Activated CD4-positive, alpha-beta T cell treated with anti-CD3 and anti-CD28 coated beads for 36 hours (primary cell): ENCODE measurements around the gene NR2C2. TPM values are rescaled to one million over a fixed set of nuclear protein-coding genes. Genes with fewer than 3 reads are reported as not detected.
A peak's percentile ranks its signal among the peaks of the same experiment; 100 is the strongest.

ENCODE experiments used
- ATAC-seq: fragments of 200-7000 bp; cut with Tn5 transposase; one replicate; pipeline ENCODE4 v1.10.0; 2021; ENCODE audit warnings: mild to moderate bottlenecking, moderate library complexity
- CTCF ChIA-PET: fragments of 350-600 bp; sonication (Branson Sonifier 250); formaldehyde crosslinking; loops from one replicate; lab custom pipeline; 2021; ENCODE audit warnings: antibody characterized with exemption; lab: Charles Lee
- POLR2A ChIA-PET: fragments of 350-600 bp; sonication (Branson Sonifier 250); formaldehyde crosslinking; loops from one replicate; lab custom pipeline; 2021; ENCODE audit warnings: antibody characterized with exemption, inconsistent platforms; lab: Charles Lee
- DNase-seq: peaks from one replicate; pipeline ENCODE4 v3.0.0-alpha.2; 2020
- H3K27ac Mint-ChIP-seq: one replicate; pipeline ENCODE4 v1.8.0; 2021; ENCODE audit warnings: mixed read lengths
- H3K27me3 Mint-ChIP-seq: one replicate; pipeline ENCODE4 v1.8.0; 2021; ENCODE audit warnings: mixed read lengths
- H3K36me3 Mint-ChIP-seq: one replicate; pipeline ENCODE4 v1.8.0; 2021; ENCODE audit warnings: low read depth, mixed read lengths
- H3K4me1 Mint-ChIP-seq: one replicate; pipeline ENCODE4 v1.8.0; 2021; ENCODE audit warnings: mixed read lengths
- H3K4me3 Mint-ChIP-seq: one replicate; pipeline ENCODE4 v1.8.0; 2021; ENCODE audit warnings: mild to moderate bottlenecking, moderate library complexity, mixed read lengths
- H3K9me3 Mint-ChIP-seq: one replicate; pipeline ENCODE4 v1.8.0; 2021; ENCODE audit warnings: low read depth, mixed read lengths
- intact Hi-C, 2 experiments: fragments of 100-400 bp; cut with DNase I in 1 of 2; cut with micrococcal nuclease in 1 of 2; formaldehyde crosslinking; loops; one replicate each; pipeline versions ENCODE4 v1.14.2 to v1.15.1; 2022 to 2024; cut with DNase I, micrococcal nuclease
- total RNA-seq, 2 experiments: library from RNA; stranded (reverse); gene quantifications; one replicate each; pipeline ENCODE4 v1.2.3, GENCODE V29; 2021

Gene NR2C2
- total RNA-seq, 2 experiments from 2014 or later = 46.8 to 52.8 TPM

DNA sequence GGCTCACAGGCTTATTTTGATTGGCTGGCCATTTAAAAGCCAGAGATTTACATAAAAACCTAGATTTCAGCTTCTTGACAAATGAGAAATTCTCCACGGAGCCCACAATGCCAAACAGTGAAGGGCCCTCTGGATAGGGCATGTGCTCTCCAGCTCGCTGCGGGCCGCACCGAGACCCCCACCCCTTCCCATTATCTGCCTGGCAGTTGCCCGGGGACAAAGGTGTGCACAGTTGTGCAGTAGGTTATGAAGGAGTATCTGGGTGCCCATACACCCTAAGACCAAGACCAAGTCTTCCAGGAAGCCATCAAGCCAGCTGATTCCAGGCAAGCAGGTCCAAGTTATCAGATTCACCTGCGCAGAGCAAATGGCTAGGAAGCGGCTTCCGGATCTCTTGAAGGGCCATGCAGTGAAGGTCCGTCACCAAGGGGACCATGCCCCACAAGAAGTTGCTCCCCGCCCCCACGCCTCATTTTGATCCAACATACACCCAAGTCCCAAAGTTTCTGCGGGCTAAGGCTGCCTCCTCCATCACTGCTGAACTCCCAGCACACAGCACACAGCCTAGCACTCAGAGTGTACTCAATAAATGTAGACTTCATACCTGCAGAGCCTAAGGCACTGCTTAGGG, 116.4 kb downstream of the NR2C2 start:
- Mint-ChIP-seq H3K27ac (peak overlapping the region; percentile 96), H3K9me3 (no peaks in the 10 kb centered on the region), H3K4me3 (peak overlapping the region; percentile 96), H3K27me3 (no peaks in the 10 kb centered on the region), H3K4me1 (peaks cover 26% of the 10 kb centered on the region), H3K36me3 (peaks cover 32% of the 10 kb centered on the region)
- POLR2A ChIA-PET = interaction anchor here (1.8 kb wide), 1 partner anchor 36 kb away, joined by 5 read pairs; the partner anchor contains the start of gene RBSN
- DNase-seq = no peak
- CTCF ChIA-PET = interaction anchor here (2.8 kb wide), 1 partner anchor 13 kb away, joined by 13 read pairs; no protein-coding TSS in a partner anchor
- intact Hi-C loops = loop anchor here (2.0 to 10.0 kb wide), 2 partner anchors 115 to 659 kb away; partner anchors contain the start of gene SLC6A6 (in 1 of the 2)
- ATAC-seq = no peak

DNA sequence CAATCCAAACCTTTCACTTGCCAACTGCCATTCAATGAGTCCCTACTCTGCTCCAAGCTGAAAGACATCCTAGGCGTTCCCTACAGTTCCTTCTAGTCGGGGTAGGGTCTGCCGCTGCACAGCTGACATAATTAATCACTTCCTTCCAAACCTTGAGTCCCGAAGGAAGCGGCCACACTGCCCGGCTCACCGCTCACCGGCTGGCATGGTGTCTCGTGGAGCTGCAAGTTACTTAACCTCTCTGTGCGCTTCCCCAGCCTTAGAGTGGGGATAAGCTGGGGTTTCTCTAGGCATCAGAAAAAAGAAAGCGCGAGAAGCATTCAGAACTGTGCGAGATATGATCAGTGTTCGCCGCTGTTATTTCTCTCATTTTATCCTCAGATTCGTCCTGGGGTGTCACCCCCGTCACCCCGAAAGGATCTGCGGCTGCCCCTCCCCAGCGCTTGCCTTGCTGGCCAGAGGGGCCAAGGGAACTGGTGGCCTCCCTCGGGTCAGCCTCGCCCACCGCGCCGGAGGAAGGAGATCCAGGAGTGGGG, 117.0 kb downstream of the NR2C2 start:
- Mint-ChIP-seq H3K27me3 (no peaks in the 10 kb centered on the region), H3K4me1 (peaks cover 26% of the 10 kb centered on the region), H3K4me3 (peak overlapping the region; percentile 96), H3K36me3 (peaks cover 27% of the 10 kb centered on the region), H3K9me3 (no peaks in the 10 kb centered on the region), H3K27ac (peak overlapping the region; percentile 96)
- peak; percentile 4 for ATAC-seq
- DNase-seq = peak; percentile 47
- ChIA-PET POLR2A (interaction anchor here (0.7 to 1.8 kb wide), 4 partner anchors 27 to 35 kb away, joined by 3 to 5 read pairs (median 4); partner anchors contain the start of gene RBSN), CTCF (interaction anchor here (0.7 to 2.8 kb wide), 3 partner anchors 14 to 139 kb away, joined by 3 to 13 read pairs (median 3); no protein-coding TSS in a partner anchor)
- intact Hi-C loops = loop anchor here (2.0 to 10.0 kb wide), 2 partner anchors 116 to 660 kb away; partner anchors contain the start of gene SLC6A6 (in 1 of the 2)

DNA sequence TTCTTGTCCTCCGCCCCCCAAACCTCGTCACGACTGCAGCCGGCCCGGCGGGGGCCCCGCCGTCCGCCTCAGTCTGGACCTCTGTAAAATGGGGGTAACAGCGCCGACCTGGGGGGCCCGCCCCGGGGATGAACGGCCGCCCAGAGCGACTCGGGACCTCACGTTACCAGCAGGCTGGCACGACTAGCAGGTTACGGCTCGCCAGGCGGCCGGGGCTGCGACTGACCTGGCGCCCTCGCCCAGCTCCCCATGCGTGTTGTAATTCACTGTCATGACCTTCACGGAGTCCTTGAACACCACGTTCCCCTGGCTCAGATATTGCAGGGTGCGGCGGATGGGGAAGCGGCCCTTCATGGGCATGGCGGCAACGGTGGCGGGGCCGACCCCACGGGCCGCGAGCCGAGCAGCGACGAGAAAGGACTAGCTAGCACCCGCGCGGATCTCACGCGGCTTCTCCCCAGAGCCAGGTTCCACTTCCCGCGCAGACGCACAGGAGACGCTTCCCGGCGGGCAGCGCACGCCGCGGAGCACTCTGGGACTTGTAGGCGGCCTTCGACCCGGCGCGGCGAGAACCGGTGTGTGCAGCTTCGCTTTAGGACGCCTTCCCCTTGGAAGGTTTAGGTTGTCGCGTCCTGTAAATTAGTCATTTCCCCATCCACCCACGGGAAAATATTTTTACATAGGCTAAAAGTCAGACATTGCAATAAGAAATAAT, 117.6 kb downstream of the NR2C2 start, which contains the start of gene MRPS25:
MRPS25 (minus strand) TSS at position 481 of the 715 bp plus-strand sequence; CDS start at position 360, 121 bp downstream.
- peak; percentile 95 for DNase-seq
- no peaks in the 10 kb centered on the region for H3K27me3 Mint-ChIP-seq
- H3K36me3 Mint-ChIP-seq = peaks cover 22% of the 10 kb centered on the region
- ChIA-PET POLR2A (interaction anchor here (0.5 to 1.8 kb wide), 7 partner anchors 21 to 34 kb away, joined by 3 to 8 read pairs (median 4); partner anchors contain the start of gene RBSN), CTCF (interaction anchor here (0.7 to 2.8 kb wide), 6 partner anchors 12 to 138 kb away, joined by 3 to 13 read pairs (median 3); no protein-coding TSS in a partner anchor)
- H3K9me3 Mint-ChIP-seq = no peaks in the 10 kb centered on the region
- H3K27ac Mint-ChIP-seq = peak within 1 kb of the TSS; percentile 96
- H3K4me1 Mint-ChIP-seq = peaks cover 22% of the 10 kb centered on the region
- peak within 1 kb of the TSS; percentile 96 for H3K4me3 Mint-ChIP-seq
- intact Hi-C loops = loop anchor here (1.0 to 10.0 kb wide), 8 partner anchors 10 to 943 kb away; partner anchors contain the start of genes RBSN (in 2 of the 2), CAPN7 (in 1 of the 2), CCDC174 (in 1 of the 2) and CHCHD4 (in 1 of the 2)
- ATAC-seq = peak; percentile 98

DNA sequence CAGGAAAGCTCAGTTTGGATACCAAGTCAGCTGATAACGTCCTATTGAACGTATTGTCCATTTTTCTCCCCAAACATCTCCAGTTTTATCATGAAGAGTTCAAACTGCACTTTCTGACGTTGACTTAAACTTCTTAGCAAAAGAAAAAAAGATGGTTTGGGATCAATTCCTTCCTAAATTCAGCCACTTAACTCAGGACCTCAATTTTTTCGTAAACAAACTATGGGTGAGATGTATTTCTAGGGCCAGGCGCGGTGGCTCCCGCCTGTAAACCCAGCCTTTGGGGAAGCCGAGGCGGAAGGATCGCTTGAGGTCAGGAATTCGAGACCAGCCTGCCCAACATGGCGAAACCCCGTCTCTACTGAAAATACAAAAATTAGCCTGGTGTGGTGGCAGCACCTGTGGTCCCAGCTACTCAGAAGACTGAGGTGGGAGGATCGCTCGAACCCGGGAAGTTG, 118.2 kb downstream of the NR2C2 start:
- ATAC-seq = no peak
- H3K4me3 Mint-ChIP-seq = peak overlapping the region; percentile 96
- H3K27ac Mint-ChIP-seq = peak overlapping the region; percentile 96
- H3K9me3 Mint-ChIP-seq = no peaks in the 10 kb centered on the region
- ChIA-PET POLR2A (interaction anchor here (0.6 to 1.8 kb wide), 4 partner anchors 22 to 34 kb away, joined by 4 to 8 read pairs (median 4); partner anchors contain the start of gene RBSN), CTCF (interaction anchor here (0.7 to 2.8 kb wide), 5 partner anchors 12 to 135 kb away, joined by 3 to 13 read pairs (median 3); no protein-coding TSS in a partner anchor)
- intact Hi-C loops = loop anchor here (1.0 to 10.0 kb wide), 8 partner anchors 10 to 943 kb away; partner anchors contain the start of genes RBSN (in 2 of the 2), CAPN7 (in 1 of the 2), CCDC174 (in 1 of the 2) and CHCHD4 (in 1 of the 2)
- peaks cover 22% of the 10 kb centered on the region for H3K36me3 Mint-ChIP-seq
- no peak for DNase-seq
- no peaks in the 10 kb centered on the region for H3K27me3 Mint-ChIP-seq
- peaks cover 21% of the 10 kb centered on the region for H3K4me1 Mint-ChIP-seq

DNA sequence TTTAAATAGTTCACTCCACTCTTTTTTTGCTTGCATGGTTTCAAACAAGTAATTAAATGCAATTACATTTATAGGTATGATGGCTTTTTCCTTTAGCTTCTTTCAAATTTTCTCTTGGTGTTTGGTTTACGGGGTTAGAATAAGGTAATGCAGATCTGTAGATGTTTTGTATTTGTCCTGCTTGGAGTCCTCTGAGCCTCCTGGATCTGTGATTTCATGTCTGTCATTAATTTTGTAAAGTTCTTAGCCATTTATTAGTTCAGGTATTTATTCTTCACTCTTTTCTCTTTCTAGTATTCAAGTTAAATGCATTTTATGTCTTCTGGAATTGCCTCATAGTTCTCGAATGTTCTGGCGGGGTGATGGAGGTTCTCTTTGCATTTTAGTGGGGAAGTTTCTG, 119.1 kb downstream of the NR2C2 start:
- Mint-ChIP-seq H3K36me3 (peaks cover 19% of the 10 kb centered on the region), H3K4me1 (peaks cover 21% of the 10 kb centered on the region), H3K27ac (no peak overlapping the region), H3K9me3 (no peaks in the 10 kb centered on the region), H3K27me3 (no peaks in the 10 kb centered on the region), H3K4me3 (no peak overlapping the region)
- intact Hi-C loops = loop anchor here in 1 of 2 experiments (5.0 to 10.0 kb wide), 2 partner anchors 662 to 944 kb away; partner anchors contain the start of genes CHCHD4 and SLC6A6
- CTCF ChIA-PET = interaction anchor here (0.7 to 1.0 kb wide), 2 partner anchors 14 to 15 kb away, joined by 3 read pairs; no protein-coding TSS in a partner anchor
- DNase-seq (no peak), ATAC-seq (no peak)
- POLR2A ChIA-PET = interaction anchor here (0.6 kb wide), 1 partner anchor 185 kb away, joined by 4 read pairs; no protein-coding TSS in a partner anchor

DNA sequence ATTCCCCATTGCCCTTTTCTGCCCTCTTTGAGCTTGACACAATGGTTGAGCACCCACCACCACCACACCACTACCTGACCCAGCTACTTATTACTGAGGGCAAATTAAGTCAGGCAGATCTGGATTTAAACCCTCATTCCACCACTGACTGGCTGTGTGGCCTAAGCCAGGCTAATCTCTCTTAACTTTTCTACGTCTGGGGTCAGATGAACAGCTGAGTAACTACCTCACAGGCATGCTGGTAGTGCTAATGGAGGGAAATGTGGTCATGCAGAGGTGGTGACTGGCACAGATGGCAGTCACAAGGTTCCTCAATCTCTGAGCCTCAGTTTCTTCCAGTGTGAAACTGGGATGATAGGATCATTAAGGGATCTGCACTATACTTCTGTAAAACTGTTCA, 122.1 kb downstream of the NR2C2 start:
- POLR2A ChIA-PET = no interaction called here
- intact Hi-C loops = loop anchor here in 1 of 2 experiments (5.0 to 10.0 kb wide), 2 partner anchors 665 to 947 kb away; partner anchors contain the start of genes CHCHD4 and SLC6A6

DNA sequence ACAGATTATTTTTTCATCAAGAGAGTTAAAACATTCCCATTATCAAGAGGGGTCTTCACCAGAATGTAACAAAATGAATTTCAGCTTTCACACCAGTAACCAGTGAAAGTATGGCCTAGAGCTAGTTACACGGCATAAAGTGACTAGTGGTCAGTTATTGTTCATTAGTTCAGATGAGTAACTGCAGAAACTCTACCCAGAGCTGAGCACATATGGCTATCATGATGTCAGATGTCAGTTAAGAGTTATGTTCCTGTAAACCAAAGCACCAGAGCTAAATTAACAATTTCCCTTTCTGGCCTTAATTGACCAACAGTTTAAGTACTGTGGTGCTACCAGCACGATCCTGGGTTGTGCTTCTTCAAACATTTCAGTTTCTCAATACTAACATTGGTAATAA, 124.3 kb downstream of the NR2C2 start:
- ATAC-seq (no peak), DNase-seq (no peak)
- no peak overlapping the region for H3K27ac Mint-ChIP-seq
- intact Hi-C loops = no loop called here
- no peak overlapping the region for H3K4me3 Mint-ChIP-seq
- ChIA-PET CTCF (interaction anchor here (0.5 kb wide), 1 partner anchor 196 kb away, joined by 3 read pairs; no protein-coding TSS in a partner anchor), POLR2A (no interaction called here)
- no peaks in the 10 kb centered on the region for H3K27me3 Mint-ChIP-seq
- no peaks in the 10 kb centered on the region for H3K9me3 Mint-ChIP-seq
- H3K4me1 Mint-ChIP-seq = peaks cover 2% of the 10 kb centered on the region
- H3K36me3 Mint-ChIP-seq = peaks cover 22% of the 10 kb centered on the region

More for the DNA sequence above, 122.1 kb downstream of the NR2C2 start:
- Mint-ChIP-seq H3K27ac (no peak overlapping the region), H3K9me3 (no peaks in the 10 kb centered on the region), H3K4me3 (no peak overlapping the region), H3K27me3 (no peaks in the 10 kb centered on the region), H3K36me3 (peaks cover 13% of the 10 kb centered on the region), H3K4me1 (peaks cover 8% of the 10 kb centered on the region)
- ATAC-seq = no peak
- DNase-seq = no peak
- CTCF ChIA-PET = interaction anchor here (0.5 to 1.2 kb wide), 2 partner anchors 23 to 1264 kb away, joined by 3 read pairs; no protein-coding TSS in a partner anchor

DNA sequence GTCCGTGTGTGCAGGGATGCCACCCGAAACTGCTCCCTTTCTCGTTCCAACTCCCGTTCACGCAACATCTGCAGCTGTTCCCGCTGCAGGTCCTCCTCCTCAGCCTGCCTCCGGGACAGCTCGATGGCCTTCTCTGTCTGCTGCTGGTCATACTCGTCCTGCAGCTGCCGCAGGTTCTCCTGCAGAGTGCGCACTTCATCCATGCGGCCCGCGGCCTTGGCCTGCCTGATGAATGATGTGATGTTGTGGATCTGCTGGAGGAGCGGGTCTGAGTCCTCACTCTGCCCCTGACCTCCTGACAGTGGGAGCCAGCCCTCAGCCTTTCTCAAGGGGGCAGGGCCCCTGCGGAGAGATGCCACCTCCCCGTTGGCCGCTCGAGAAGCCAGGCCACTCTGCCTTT, 127.1 kb downstream of the NR2C2 start:
- ATAC-seq (no peak), DNase-seq (no peak)
- Mint-ChIP-seq H3K36me3 (peaks cover 39% of the 10 kb centered on the region), H3K27ac (no peak overlapping the region), H3K27me3 (no peaks in the 10 kb centered on the region), H3K4me3 (no peak overlapping the region), H3K9me3 (no peaks in the 10 kb centered on the region), H3K4me1 (peaks cover 2% of the 10 kb centered on the region)
- POLR2A ChIA-PET = no interaction called here
- intact Hi-C loops = loop anchor here in 1 of 2 experiments (2.0 kb wide), 1 partner anchor 16 kb away; no protein-coding TSS in a partner anchor
- CTCF ChIA-PET = no interaction called here

DNA sequence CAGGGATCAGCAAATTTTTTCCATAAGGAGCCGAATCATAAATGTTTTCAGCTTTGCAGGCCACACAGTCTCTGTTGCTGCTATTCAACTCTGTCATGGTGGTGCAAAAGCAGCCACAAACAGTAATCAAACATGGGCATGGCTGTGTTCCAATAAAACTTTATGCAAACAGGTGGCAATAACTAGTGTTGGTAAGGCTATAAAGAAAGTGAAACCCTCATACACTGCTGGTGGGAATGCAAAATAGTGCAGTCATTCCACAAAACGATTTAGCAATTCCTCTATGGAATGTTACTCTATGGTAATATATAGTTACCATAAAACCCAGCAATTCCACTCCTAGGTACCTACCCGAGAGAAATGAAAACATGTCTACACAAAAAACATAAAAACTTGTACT, 131.7 kb downstream of the NR2C2 start:
- ATAC-seq (no peak), DNase-seq (no peak)
- Mint-ChIP-seq H3K4me1 (no peaks in the 10 kb centered on the region), H3K36me3 (peaks cover 47% of the 10 kb centered on the region), H3K27ac (no peak overlapping the region), H3K27me3 (no peaks in the 10 kb centered on the region), H3K4me3 (no peak overlapping the region), H3K9me3 (no peaks in the 10 kb centered on the region)
- intact Hi-C loops = no loop called here
- ChIA-PET CTCF (no interaction called here), POLR2A (no interaction called here)

DNA sequence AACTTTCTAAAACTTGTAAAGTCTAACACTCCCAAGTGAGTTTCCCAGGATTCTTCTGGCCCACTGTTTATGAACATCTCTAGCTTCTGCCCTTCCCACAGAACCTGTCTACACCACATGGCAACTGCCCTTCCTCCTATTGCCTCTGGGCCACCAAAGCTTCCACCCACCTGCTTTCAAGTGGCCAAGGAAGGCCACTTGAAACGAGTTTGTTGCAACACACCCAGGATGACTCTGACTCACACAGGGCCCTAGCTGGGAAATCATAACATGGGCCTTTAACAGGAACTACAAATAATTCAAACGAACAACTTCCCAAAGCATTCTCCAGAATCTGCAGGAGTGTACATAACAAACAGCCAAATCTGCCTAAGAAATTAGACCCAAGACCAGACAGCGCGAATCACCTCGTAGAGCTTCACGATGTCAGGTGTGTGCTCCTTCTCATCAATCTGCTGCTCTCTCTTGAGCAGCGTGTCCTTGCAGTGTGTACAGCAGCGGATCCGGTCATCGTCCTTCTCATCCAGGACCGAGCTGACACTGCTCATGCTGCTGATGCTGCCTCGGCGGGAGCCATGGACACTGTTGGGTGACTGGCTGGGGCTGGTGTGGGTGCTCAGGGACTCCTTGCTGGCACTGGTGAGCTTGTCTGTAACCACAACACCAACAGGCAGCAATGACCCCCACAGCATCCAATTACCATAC, 134.7 kb downstream of the NR2C2 start:
- POLR2A ChIA-PET = no interaction called here
- ATAC-seq = no peak

More for the DNA sequence above, 134.7 kb downstream of the NR2C2 start:
- Mint-ChIP-seq H3K4me3 (no peak overlapping the region), H3K36me3 (peaks cover 43% of the 10 kb centered on the region), H3K4me1 (no peaks in the 10 kb centered on the region), H3K27me3 (no peaks in the 10 kb centered on the region), H3K27ac (no peak overlapping the region), H3K9me3 (no peaks in the 10 kb centered on the region)
- intact Hi-C loops = no loop called here
- DNase-seq = no peak
- CTCF ChIA-PET = no interaction called here
